Measurements from ENCODE around the gene SH2B3.

Gene SH2B3

GRCh38 chr12:111409780-111410430, 4.2 kb downstream of the SH2B3 start:
- peak; percentile 52 to 62 for DNase-seq

GRCh38 chr12:111410431-111411184, 4.9 kb downstream of the SH2B3 start:
- TF ChIP-seq POLR2A (IDR thresholded peaks at IDR 0.05; ENCODE audit: low read length) (no peak), GATA1 (IDR thresholded peaks at IDR 0.05; ENCODE audit: low read depth, low read length) (no peak)
- DNase-seq, result no peak

More at GRCh38 chr12:111409780-111410430, 4.2 kb downstream of the SH2B3 start:
- TF ChIP-seq POLR2A (IDR thresholded peaks at IDR 0.05; ENCODE audit: low read length) (no peak), GATA1 (IDR thresholded peaks at IDR 0.05; ENCODE audit: low read depth, low read length) (no peak)

- TF ChIP-seq POLR2A (IDR thresholded peaks at IDR 0.05; ENCODE audit: low read length) (no peak), GATA1 (IDR thresholded peaks at IDR 0.05; ENCODE audit: low read depth, low read length) (no peak)
- no peak for DNase-seq
Measured at GRCh38 chr12:111411185-111411764, 5.6 kb downstream of the SH2B3 start.

GRCh38 chr12:111412007-111412829, 6.5 kb downstream of the SH2B3 start:
- no peak for TF ChIP-seq GATA1 (IDR thresholded peaks at IDR 0.05; ENCODE audit: low read depth, low read length)
- no peak for TF ChIP-seq POLR2A (IDR thresholded peaks at IDR 0.05; ENCODE audit: low read length)
- DNase-seq, result peak in 1 of 2 experiments; percentile 49

GRCh38 chr12:111412830-111413441, 7.2 kb downstream of the SH2B3 start:
- peak; percentile 73 to 81 for DNase-seq
- no peak for TF ChIP-seq POLR2A (IDR thresholded peaks at IDR 0.05; ENCODE audit: low read length)
- no peak for TF ChIP-seq GATA1 (IDR thresholded peaks at IDR 0.05; ENCODE audit: low read depth, low read length)

GRCh38 chr12:111413442-111414086, 7.8 kb downstream of the SH2B3 start:
- peak in 1 of 2 experiments; percentile 43 for DNase-seq
- TF ChIP-seq GATA1 (IDR thresholded peaks at IDR 0.05; ENCODE audit: low read depth, low read length), result no peak
- TF ChIP-seq POLR2A (IDR thresholded peaks at IDR 0.05; ENCODE audit: low read length), result no peak

- TF ChIP-seq GATA1 (IDR thresholded peaks at IDR 0.05; ENCODE audit: low read depth, low read length) (no peak), POLR2A (IDR thresholded peaks at IDR 0.05; ENCODE audit: low read length) (no peak)
- DNase-seq, result no peak
Measured at GRCh38 chr12:111414711-111415252, 9.1 kb downstream of the SH2B3 start.

- DNase-seq, result no peak
Measured at GRCh38 chr12:111417290-111417689, 11.6 kb downstream of the SH2B3 start.

GRCh38 chr12:111417784-111418593, 12.3 kb downstream of the SH2B3 start:
- TF ChIP-seq GATA1 (IDR thresholded peaks at IDR 0.05; ENCODE audit: low read depth, low read length) (no peak), POLR2A (IDR thresholded peaks at IDR 0.05; ENCODE audit: low read length) (no peak)
- no peak for DNase-seq

More at GRCh38 chr12:111417290-111417689, 11.6 kb downstream of the SH2B3 start:
- TF ChIP-seq POLR2A (IDR thresholded peaks at IDR 0.05; ENCODE audit: low read length) (no peak), GATA1 (IDR thresholded peaks at IDR 0.05; ENCODE audit: low read depth, low read length) (no peak)

- no peak for DNase-seq
- no peak for TF ChIP-seq POLR2A (IDR thresholded peaks at IDR 0.05; ENCODE audit: low read length)
- TF ChIP-seq GATA1 (IDR thresholded peaks at IDR 0.05; ENCODE audit: low read depth, low read length), result no peak
Measured at GRCh38 chr12:111418594-111418880, 12.8 kb downstream of the SH2B3 start.

GRCh38 chr12:111419784-111420183, 14.1 kb downstream of the SH2B3 start:
- no peak for DNase-seq
- no peak for TF ChIP-seq POLR2A (IDR thresholded peaks at IDR 0.05; ENCODE audit: low read length)
- no peak for TF ChIP-seq GATA1 (IDR thresholded peaks at IDR 0.05; ENCODE audit: low read depth, low read length)

- TF ChIP-seq POLR2A (IDR thresholded peaks at IDR 0.05; ENCODE audit: low read length), result no peak
- no peak for TF ChIP-seq GATA1 (IDR thresholded peaks at IDR 0.05; ENCODE audit: low read depth, low read length)
- DNase-seq, result no peak
Measured at GRCh38 chr12:111420494-111420893, 14.8 kb downstream of the SH2B3 start.
